GF-D8 (cell line): Measurements from ENCODE around the gene MUSK.
"Not testable (repeated sequence)": the region's sequence is repeated elsewhere in the genome, so short reads cannot be mapped to it uniquely, and the experiment has no call there.

Experiments
- DNase-seq: peaks from one replicate; lab custom pipeline; 2025; lab: John Stamatoyannopoulos, UW

The MUSK gene

GRCh38 chr9:110810262-110810976 lies 141.8 kb downstream of the MUSK start:
- DNase-seq = no peak

GRCh38 chr9:110812886-110813285 lies 144.3 kb downstream of the MUSK start:
- DNase-seq = no peak

- DNase-seq = no peak
These were observed 145.6 kb downstream of the MUSK start for GRCh38 chr9:110814159-110814558.

- no peak for DNase-seq
These were observed 146.8 kb downstream of the MUSK start for GRCh38 chr9:110815361-110815760.

- no peak for DNase-seq
These were observed 151.8 kb downstream of the MUSK start for GRCh38 chr9:110820381-110820780.

- DNase-seq = no peak
These were observed 152.5 kb downstream of the MUSK start for GRCh38 chr9:110821064-110821463.

GRCh38 chr9:110825129-110825528 lies 156.5 kb downstream of the MUSK start:
- not testable (repeated sequence) for DNase-seq

- no peak for DNase-seq
These were observed 157.4 kb downstream of the MUSK start for GRCh38 chr9:110825950-110826349.

- not testable (repeated sequence) for DNase-seq
These were observed 157.8 kb downstream of the MUSK start for GRCh38 chr9:110826400-110826799.

- no peak for DNase-seq
These were observed 159.7 kb downstream of the MUSK start for GRCh38 chr9:110828264-110828663.

- DNase-seq = no peak
These were observed 161.9 kb downstream of the MUSK start for GRCh38 chr9:110830495-110830894.

- no peak for DNase-seq
These were observed 164.3 kb downstream of the MUSK start for GRCh38 chr9:110832926-110833325.

GRCh38 chr9:110835404-110835803 lies 166.8 kb downstream of the MUSK start:
- no peak for DNase-seq

GRCh38 chr9:110835859-110836271 lies 167.3 kb downstream of the MUSK start:
- no peak for DNase-seq

- no peak for DNase-seq
These were observed 168.9 kb downstream of the MUSK start for GRCh38 chr9:110837401-110838005.

- DNase-seq = no peak
These were observed 173.6 kb downstream of the MUSK start for GRCh38 chr9:110842169-110842568.

- DNase-seq = no peak
These were observed 174.4 kb downstream of the MUSK start for GRCh38 chr9:110842986-110843385.

- no peak for DNase-seq
These were observed 175.5 kb downstream of the MUSK start for GRCh38 chr9:110844121-110844520.

GRCh38 chr9:110846215-110846614 lies 177.6 kb downstream of the MUSK start:
- DNase-seq = no peak

- no peak for DNase-seq
These were observed 179.1 kb downstream of the MUSK start for GRCh38 chr9:110847671-110848070.

- no peak for DNase-seq
These were observed 182.0 kb downstream of the MUSK start for GRCh38 chr9:110850401-110851135.
